ENCODE data around the gene TCF19.
"Not testable (repeated sequence)": the region's sequence is repeated elsewhere in the genome, so short reads cannot be mapped to it uniquely, and the experiment has no call there.

The TCF19 gene

GRCh38 chr6:31178143-31179041 is 20.0 kb downstream of the TCF19 start:
- no peak for DNase-seq (ENCODE audit: insufficient read length, low spot score)
- no peak for FAIRE-seq

GRCh38 chr6:31179042-31179386 is 20.6 kb downstream of the TCF19 start:
- FAIRE-seq (no peak), DNase-seq (ENCODE audit: insufficient read length, low spot score) (no peak)

- FAIRE-seq (no peak), DNase-seq (ENCODE audit: insufficient read length, low spot score) (no peak)
Observed at GRCh38 chr6:31179896-31180295, 21.5 kb downstream of the TCF19 start.

GRCh38 chr6:31180500-31180899 is 22.1 kb downstream of the TCF19 start:
- FAIRE-seq (no peak), DNase-seq (ENCODE audit: insufficient read length, low spot score) (no peak)

- not testable (repeated sequence) for FAIRE-seq
Observed at GRCh38 chr6:31183287-31183686, 24.9 kb downstream of the TCF19 start.

GRCh38 chr6:31183859-31184258 is 25.5 kb downstream of the TCF19 start:
- not testable (repeated sequence) for FAIRE-seq; DNase-seq (ENCODE audit: insufficient read length, low spot score)

More at GRCh38 chr6:31183287-31183686, 24.9 kb downstream of the TCF19 start:
- DNase-seq (ENCODE audit: insufficient read length, low spot score), result not testable (repeated sequence)

- not testable (repeated sequence) for DNase-seq (ENCODE audit: insufficient read length, low spot score); FAIRE-seq
Observed at GRCh38 chr6:31185695-31186051, 27.3 kb downstream of the TCF19 start.

- FAIRE-seq, result no peak
- DNase-seq (ENCODE audit: insufficient read length, low spot score), result no peak
Observed at GRCh38 chr6:31186052-31186734, 27.8 kb downstream of the TCF19 start.

GRCh38 chr6:31187780-31188194 is 29.4 kb downstream of the TCF19 start:
- FAIRE-seq (no peak), DNase-seq (ENCODE audit: insufficient read length, low spot score) (no peak)

- DNase-seq (ENCODE audit: insufficient read length, low spot score); FAIRE-seq: not testable (repeated sequence)
Observed at GRCh38 chr6:31189223-31189622, 30.8 kb downstream of the TCF19 start.

- FAIRE-seq (no peak), DNase-seq (ENCODE audit: insufficient read length, low spot score) (no peak)
Observed at GRCh38 chr6:31190488-31190887, 32.1 kb downstream of the TCF19 start.

GRCh38 chr6:31192431-31193105 is 34.2 kb downstream of the TCF19 start:
- DNase-seq (ENCODE audit: insufficient read length, low spot score), result peak; percentile 69
- FAIRE-seq, result not testable (repeated sequence)

GRCh38 chr6:31193206-31193605 is 34.8 kb downstream of the TCF19 start:
- DNase-seq (ENCODE audit: insufficient read length, low spot score), result no peak
- FAIRE-seq, result no peak

GRCh38 chr6:31194061-31194834 is 35.9 kb downstream of the TCF19 start:
- DNase-seq (ENCODE audit: insufficient read length, low spot score) (no peak), FAIRE-seq (no peak)

GRCh38 chr6:31195308-31195979 is 37.1 kb downstream of the TCF19 start:
- not testable (repeated sequence) for DNase-seq (ENCODE audit: insufficient read length, low spot score); FAIRE-seq

GRCh38 chr6:31196251-31197022 is 38.0 kb downstream of the TCF19 start:
- DNase-seq (ENCODE audit: insufficient read length, low spot score); FAIRE-seq: not testable (repeated sequence)

GRCh38 chr6:31197559-31198305 is 39.3 kb downstream of the TCF19 start:
- DNase-seq (ENCODE audit: insufficient read length, low spot score), result peak; percentile 78
- FAIRE-seq, result peak; percentile 65

- not testable (repeated sequence) for FAIRE-seq; DNase-seq (ENCODE audit: insufficient read length, low spot score)
Observed at GRCh38 chr6:31199105-31199452, 40.7 kb downstream of the TCF19 start.
